Raji (cell line): ENCODE results near the gene PLD2.

Experiments used
- POLR2A ChIP-seq: IDR thresholded peaks from 2 replicates; pipeline ENCODE4 v1.6.1; 2011; ENCODE audit warnings: low read depth, low read length, control low read depth; ENCODE audit not compliant: insufficient read depth

PLD2 gene

DNA sequence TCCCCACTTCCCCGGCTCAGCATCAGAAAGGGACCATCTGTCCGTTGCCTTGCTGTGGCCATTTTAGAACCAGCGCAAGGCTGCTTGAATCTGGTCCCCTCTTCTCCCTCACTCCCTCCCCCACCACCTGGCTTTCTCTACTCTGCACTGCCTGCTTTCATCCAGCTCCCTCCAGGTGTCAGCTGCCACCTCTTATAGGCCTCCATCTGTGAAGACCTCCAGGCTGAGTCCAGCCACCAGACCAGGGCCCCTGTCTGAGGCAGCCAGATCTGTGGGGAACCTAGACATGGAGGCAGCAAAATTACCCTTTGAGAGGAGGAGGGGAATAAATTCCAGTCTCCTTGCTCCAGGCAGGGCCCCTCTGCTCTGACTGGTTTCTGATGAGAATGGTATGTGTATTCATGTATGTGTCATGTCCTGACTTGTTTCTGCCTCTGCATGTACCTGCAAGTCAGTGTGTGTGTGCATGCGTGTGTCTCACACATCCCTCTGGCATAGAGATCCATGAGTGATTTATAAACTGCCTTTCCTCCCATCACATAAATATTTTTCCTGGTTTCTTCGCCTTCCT, 47.2 kb downstream of the PLD2 start:
- no peak for TF ChIP-seq POLR2A

DNA sequence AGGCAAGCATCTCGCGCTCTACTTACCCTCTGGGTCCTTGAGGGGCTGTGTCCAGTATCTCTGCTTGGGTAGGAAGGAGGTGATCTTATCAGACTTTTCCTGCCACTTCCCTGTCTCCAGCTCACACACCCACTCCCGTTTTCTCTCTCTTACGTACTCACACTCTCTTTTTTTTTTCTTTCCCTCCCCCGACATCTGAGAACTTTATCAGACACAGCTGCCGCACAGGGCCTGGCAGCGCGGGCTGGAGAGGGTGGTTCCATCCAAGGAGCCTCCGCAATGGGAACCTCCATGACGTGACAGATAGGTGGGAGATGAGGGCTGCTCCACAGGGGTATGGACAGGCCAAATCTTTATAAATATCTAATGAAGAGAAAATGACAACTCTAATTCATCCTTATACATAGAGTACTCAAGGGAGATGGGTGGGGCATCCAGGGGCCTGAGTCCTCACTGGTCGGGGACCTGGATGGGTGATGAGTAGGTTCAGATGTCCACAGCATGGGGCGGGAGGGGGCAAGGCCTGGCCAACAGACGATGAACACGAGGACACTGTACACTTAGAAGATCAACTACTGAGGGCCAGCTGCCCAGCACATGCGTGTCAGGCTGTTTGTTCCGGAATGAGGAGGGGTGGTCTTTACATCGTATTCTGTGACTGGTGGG, 49.5 kb downstream of the PLD2 start:
- no peak for TF ChIP-seq POLR2A

GRCh38 chr17:4856937-4857314, 50.0 kb downstream of the PLD2 start:
- TF ChIP-seq POLR2A = no peak

DNA sequence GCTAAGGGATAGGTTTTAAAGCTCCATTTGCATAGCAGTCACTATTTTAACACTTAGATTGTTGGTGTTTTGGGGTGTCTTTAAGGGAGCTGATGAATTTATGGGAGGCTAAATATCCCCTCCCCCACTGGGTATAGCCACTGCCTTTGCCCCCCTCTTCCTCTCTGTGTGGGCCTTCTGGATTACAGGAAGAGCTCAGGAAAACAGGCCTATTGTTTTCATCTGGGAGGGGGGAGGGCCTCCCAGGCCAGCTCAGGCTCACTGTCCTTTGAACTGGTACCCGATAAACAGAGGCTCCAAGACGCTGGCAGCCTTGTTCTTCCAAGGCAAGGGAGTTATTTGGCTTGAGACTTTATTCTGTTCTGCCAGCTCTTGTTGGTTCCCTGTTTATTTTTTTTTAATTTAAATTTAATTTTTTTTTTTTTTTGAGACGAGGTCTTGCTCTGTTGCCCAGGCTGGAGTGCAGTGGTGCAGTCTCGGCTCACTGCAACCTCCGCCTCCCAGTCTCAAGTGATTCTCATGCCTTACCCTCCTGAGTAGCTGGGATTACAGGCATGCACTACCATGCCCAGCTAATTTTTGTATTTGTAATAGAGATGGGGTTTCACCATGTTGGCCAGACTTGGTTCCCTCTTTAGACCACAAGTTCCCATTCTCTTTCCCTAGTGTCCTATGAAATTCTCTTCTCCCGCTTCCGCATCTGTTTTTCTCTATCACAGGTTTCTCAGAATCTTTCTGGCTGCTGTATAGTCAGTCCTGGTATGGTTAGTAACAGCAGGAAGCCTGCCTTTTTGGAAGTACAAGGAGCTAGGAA, 51.3 kb downstream of the PLD2 start:
- no peak for TF ChIP-seq POLR2A

DNA sequence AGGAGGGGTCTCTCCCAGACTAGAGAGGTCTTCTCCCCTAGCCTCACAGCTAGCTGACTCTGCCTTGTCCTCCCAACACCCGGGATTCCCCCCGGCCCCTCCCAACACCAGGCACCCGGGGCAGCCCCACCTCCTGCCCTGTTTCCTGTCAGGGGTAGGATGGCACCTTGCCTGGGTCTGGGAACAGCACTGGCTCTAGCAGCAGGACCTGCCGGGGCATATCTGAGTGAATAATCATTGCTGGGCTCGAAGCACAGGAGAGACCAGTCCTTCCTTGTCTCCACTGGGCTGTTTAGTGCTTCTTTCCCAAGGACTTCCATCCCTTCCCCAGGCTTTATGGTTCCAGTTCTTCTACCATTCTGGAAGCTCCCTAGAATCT, 51.9 kb downstream of the PLD2 start:
- TF ChIP-seq POLR2A = no peak

DNA sequence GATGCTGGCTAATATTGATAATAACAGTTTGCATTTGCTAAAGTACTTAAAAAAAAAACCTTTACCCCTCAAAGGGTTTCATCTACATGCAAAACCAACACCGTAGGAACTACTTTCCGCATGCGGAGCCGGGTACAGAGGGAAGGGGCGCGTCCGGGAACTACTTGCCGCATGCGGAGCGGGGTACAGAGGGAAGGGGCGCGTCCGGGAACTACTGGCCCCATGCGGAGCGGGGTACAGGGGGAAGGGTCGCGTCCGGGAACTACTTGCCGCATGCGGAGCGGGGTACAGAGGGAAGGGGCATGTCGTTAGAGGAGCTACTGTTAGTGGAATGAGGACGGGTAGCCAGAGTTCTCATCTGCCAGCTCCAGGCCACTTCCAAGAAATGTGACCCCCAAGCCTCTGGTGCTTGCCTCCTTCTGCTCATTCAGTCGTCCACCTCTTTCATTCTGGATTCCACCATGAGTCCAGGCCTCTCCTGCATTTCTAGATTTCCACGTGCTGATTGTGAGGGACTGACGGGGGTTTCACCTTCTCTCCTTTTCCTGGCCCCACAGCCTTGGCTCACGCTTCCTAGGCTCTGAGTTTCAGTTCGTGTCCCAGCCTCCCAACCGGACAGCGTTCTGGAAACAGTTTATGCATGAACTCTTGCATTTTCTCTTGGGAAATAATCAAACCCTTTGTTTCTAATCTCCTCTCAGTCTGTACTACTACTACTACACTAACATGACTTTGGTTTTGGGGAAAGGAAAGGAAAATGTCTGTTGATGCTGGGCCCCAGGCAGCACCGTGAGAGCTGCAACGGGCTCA, 53.1 kb downstream of the PLD2 start:
- TF ChIP-seq POLR2A = no peak

DNA sequence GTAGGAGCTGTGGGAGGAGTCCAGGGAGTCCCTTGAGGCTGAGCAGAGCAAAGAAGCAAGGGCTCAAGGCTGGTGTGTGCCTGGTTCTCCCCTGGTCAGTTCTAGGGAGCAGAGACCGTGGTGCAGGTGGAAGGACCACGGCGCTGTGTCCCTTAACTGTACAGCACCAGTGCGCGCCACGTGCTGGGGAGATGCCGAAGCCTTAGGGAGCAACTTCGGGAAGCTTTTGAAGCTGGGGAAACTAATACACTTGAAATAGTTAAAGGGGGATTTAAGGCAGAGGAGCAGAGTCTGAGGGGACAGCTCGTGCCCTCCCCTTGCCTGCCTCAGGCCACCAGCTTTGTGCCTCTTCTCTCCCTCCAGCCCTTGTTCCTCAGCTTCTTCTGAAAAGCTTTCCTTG, 53.7 kb downstream of the PLD2 start:
- TF ChIP-seq POLR2A = no peak

DNA sequence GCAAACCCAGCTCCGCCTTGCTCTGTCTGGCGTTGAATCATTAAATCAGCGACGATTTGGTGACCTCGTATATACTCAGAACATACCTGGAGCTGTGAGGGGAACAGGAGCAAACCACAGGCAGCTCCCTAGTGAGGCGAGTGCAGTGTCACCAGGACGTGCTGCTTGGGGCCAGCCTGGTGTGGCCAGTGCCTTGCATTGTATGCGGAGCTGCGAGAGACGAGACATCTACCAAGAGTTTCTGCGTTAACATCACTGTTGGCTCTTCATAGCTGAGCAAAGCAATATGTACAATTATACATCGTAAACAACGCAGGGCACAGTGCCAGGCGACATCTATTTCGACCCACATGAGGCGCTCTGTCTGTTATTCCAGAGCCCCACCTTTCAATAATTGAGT, 54.1 kb downstream of the PLD2 start:
- no peak for TF ChIP-seq POLR2A

DNA sequence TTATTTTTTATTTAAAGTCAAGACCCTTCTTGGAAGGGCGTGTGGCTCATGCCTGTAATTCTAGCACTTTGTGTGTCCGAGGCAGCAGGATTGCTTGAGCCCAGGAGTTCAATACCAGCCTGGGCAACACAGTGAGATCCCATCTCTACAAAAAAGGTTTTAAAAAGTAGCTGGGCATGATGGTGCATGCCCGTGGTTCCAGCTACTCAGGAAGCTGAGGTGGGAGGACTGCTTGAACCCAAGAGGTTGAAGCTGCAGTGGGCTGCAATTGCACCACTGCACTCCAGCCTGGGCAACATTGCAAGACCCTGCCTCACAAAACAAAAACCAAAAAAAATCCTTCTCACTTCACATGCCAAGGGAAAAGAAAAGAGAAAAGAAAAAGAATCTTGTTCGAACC, 55.8 kb downstream of the PLD2 start:
- TF ChIP-seq POLR2A = no peak

DNA sequence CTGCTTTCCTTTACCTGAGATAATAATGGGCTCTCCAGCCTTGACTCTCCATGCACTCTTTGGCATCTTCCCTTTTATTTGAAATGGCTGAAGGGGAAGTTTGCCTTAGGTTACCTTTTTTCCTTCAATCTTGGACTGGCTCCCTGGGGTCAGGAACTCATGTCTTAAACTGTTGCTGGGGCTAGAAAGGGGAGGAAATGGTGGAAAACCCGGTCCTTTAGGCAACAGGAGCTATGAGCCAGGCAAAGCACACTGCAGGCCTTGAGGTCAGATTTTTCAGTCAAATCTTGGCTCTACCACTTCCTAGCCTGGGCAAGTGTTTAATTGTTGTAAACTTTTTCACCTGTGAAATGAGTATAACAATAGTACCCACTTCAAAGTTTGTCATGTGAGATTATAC, 56.4 kb downstream of the PLD2 start:
- TF ChIP-seq POLR2A = no peak

GRCh38 chr17:4870855-4871254, 63.9 kb downstream of the PLD2 start:
- TF ChIP-seq POLR2A = no peak

DNA sequence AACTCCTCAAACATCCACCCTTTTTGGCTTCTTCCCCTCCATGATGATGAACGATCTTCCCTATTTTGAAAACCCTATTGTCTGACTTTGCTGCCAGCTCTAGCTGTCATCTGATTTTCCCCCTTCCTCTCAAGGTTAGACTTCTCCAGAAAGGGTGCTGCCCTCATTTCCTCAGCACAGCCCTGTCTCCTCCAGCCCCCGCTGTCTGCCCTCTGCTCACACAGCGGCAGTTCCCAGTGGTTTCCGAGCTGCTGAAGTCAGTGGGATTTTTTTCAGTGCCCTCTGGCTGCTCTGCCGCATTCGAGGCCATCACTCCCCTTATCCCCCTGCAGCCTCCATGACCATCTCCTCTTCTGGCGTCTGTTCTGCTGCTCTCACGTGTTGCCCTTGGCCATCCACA, 65.8 kb downstream of the PLD2 start:
- TF ChIP-seq POLR2A = no peak
